WERI-Rb-1 (cell line): ENCODE results near the gene TSC22D3.

Experiments
- DNase-seq: peaks from one replicate; pipeline ENCODE4 v3.0.0-alpha.2; 2020
- H3K27ac ChIP-seq: fragments of 250-450 bp; sonication (Bioruptor Pico); 2 replicates; pipeline ENCODE4 v1.5.1; 2020; ENCODE audit warnings: mild to moderate bottlenecking, moderate library complexity
- H3K27me3 ChIP-seq: fragments of 250-450 bp; sonication (Bioruptor Pico); 2 replicates; pipeline ENCODE4 v1.5.1; 2021; ENCODE audit warnings: mild to moderate bottlenecking, low read depth, moderate library complexity; ENCODE audit not compliant: insufficient read depth, severe bottlenecking
- H3K36me3 ChIP-seq: fragments of 250-450 bp; sonication (Bioruptor Pico); 2 replicates; pipeline ENCODE4 v1.5.1; 2020; ENCODE audit warnings: mild to moderate bottlenecking, moderate library complexity
- H3K4me3 ChIP-seq: 2 replicates; pipeline ENCODE4 v1.5.1; 2011; ENCODE audit warnings: low read depth, mild to moderate bottlenecking, control low read depth, low read length
- H3K9me3 ChIP-seq: fragments of 250-450 bp; sonication (Bioruptor Pico); 2 replicates; pipeline ENCODE4 v1.5.1; 2021; ENCODE audit warnings: mild to moderate bottlenecking, moderate library complexity; ENCODE audit not compliant: severe bottlenecking
- CTCF ChIP-seq: IDR thresholded peaks from 2 replicates; pipeline ENCODE4 v1.5.1; 2011; ENCODE audit warnings: low read depth, mild to moderate bottlenecking, control low read depth, inconsistent platforms, low read length

TSC22D3 gene

DNA sequence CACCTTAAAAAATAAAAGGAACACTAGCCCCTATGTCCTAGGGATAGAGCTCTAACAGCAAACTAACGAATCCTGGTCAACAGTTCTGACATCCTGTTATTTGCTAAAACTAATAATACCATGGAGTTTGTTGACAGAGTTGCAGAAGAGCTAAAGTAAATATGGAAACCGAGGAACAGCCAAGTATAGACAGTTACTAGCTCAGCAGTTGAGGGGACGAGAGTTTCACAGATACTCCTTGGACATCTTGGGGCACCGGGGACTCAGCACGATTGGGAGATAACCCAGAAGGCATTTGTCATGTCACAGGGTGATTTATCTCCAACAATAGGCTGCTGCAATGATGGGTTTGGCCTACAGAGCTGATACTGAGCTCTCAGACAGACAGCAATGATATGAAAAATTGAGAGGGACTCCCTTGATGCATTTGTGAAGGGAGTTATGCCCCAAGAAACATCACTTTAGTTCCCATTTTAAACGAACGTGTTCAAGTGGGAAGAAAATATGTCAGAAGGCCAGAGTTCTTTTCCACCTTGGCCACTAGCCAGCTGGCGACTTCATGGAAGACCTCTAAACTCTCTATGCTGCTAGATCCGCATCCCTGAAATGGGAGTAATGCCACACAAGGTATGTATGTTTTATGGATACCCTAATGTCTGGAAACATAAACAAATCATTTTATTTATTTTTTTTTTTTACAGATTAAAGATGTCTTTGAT lies 48.6 kb downstream of the TSC22D3 start:
- H3K36me3 ChIP-seq = no peaks in the 10 kb centered on the region
- no peak overlapping the region for H3K27ac ChIP-seq
- no peak for DNase-seq
- TF ChIP-seq CTCF = no peak
- no peaks in the 10 kb centered on the region for H3K9me3 ChIP-seq
- H3K4me3 ChIP-seq = no peak overlapping the region
- H3K27me3 ChIP-seq = peaks cover 2% of the 10 kb centered on the region

- H3K27me3 ChIP-seq = peaks cover 2% of the 10 kb centered on the region
- no peak overlapping the region for H3K27ac ChIP-seq
- H3K9me3 ChIP-seq = no peaks in the 10 kb centered on the region
- no peak for TF ChIP-seq CTCF
- H3K36me3 ChIP-seq = no peaks in the 10 kb centered on the region
- no peak overlapping the region for H3K4me3 ChIP-seq
- DNase-seq = no peak
These were observed 49.6 kb downstream of the TSC22D3 start for GRCh38 chrX:107725761-107726555.

GRCh38 chrX:107724653-107725052 lies 50.9 kb downstream of the TSC22D3 start:
- no peak for DNase-seq
- peaks cover 2% of the 10 kb centered on the region for H3K27me3 ChIP-seq
- H3K36me3 ChIP-seq = no peaks in the 10 kb centered on the region
- H3K27ac ChIP-seq = no peak overlapping the region
- no peak for TF ChIP-seq CTCF
- no peaks in the 10 kb centered on the region for H3K9me3 ChIP-seq
- H3K4me3 ChIP-seq = no peak overlapping the region

- Histone ChIP-seq H3K36me3 (no peaks in the 10 kb centered on the region), H3K27ac (no peak overlapping the region), H3K9me3 (no peaks in the 10 kb centered on the region), H3K27me3 (peaks cover 2% of the 10 kb centered on the region), H3K4me3 (no peak overlapping the region)
- no peak for TF ChIP-seq CTCF
- DNase-seq = no peak
These were observed 52.1 kb downstream of the TSC22D3 start for GRCh38 chrX:107723511-107723910.

GRCh38 chrX:107721966-107722707 lies 53.5 kb downstream of the TSC22D3 start:
- Histone ChIP-seq H3K27ac (no peak overlapping the region), H3K4me3 (no peak overlapping the region), H3K27me3 (peaks cover 6% of the 10 kb centered on the region), H3K9me3 (no peaks in the 10 kb centered on the region), H3K36me3 (no peaks in the 10 kb centered on the region)
- no peak for DNase-seq
- TF ChIP-seq CTCF = no peak
